ENCODE data around the gene B9D2.
A peak's percentile ranks its signal among the peaks of the same experiment; 100 is the strongest.

Gene B9D2

DNA sequence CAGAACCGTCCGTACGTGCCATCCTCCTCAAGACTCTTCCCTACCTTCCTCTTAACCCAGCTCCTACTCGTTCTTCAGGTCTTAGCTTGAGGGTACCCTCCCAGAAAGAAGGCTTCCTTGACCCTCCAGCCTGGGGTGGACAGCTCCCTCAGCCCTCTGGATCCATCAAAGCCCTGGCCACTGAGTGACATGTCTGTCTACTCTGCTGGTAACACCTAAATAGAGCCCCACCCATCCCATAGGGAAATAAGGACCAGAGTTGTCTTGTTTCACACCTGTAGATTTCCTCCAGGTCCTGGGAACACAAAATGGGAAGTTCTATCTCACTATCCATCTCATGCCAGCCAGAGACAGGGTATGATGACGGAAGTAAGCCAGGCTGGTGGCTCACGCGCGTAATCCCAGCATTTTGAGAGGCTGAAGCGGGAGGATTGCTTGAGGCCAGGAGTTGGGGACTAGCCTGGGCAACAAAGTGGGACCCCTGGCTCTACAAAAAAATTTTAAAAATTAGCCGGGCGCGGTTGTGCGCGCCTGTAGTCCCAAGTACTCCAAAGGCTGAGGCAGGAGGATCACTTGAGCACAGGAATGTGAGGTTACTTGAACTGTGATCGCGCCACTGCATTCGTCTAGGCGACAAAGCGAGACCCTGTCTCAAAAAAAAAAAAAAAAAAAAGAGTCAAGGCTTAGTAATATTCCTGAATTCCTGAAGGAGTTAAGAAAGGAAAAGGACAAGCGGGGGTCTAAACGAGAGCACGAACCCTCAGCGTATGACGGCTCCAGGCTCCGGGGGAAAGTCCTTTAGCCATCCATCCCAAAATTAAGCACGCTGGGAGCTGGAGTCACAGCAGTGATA lies 54.5 kb downstream of the B9D2 start:
- DNase-seq (ENCODE audit: low spot score): no peak

DNA sequence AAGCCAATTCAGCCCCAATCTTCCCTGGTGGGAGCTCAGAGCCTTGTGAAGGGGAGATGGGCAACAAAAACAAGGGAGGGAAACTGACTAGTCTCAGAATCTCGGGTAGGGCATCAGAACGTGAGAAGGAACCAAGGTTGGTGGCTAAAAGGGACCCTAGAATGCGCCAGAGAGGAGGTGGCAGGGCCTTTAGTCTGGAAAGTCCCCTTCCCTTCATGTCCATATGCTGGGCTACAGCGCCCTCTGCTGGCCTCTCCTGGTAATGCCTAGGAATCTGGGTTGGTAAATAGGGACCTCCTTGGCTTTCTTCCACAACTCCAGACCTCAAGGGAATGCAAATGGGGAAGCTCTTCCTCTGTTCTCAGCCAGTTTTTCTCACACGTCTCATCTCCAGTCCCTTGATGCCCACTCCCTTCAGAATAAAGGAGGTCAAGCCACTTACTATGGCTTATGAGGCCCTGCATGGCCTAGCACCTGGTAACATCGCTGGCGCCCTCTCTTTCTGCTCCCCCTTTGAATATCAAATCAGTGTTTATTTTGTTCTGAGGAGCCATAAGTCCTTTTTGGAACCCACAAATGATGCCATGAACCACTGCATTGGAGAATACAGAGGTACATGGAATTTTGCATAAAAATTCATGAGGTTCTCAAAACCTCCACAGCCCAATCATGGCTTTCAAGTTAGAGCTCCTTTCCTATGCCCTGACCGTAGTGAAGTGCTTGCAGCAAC lies 55.3 kb downstream of the B9D2 start:
- DNase-seq (ENCODE audit: low spot score): peak; percentile 93

DNA sequence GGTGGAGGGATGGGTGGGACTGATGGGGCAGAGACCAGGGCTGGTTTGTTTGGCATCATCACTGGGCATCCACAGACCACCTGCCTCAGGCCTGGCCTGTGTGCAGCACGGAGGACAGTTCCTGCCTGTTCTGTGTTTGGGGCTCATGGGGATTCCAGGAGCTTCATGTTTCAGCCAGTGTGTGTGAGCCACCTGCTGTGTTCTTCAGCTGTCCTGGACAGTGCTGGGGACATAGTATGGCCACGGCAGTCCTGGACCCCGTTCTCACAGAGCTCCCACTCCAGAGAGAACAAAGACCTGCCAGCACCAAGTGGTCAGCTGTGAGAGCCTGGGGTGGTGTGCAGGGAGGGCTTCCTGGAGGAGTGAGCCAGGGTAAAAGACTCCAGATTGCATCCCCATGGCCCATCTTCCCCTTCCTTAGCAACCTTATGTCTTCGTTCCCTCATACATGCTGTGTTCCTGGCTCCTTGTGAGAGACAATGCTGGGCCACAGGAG lies 55.9 kb downstream of the B9D2 start:
- DNase-seq (ENCODE audit: low spot score): no peak

DNA sequence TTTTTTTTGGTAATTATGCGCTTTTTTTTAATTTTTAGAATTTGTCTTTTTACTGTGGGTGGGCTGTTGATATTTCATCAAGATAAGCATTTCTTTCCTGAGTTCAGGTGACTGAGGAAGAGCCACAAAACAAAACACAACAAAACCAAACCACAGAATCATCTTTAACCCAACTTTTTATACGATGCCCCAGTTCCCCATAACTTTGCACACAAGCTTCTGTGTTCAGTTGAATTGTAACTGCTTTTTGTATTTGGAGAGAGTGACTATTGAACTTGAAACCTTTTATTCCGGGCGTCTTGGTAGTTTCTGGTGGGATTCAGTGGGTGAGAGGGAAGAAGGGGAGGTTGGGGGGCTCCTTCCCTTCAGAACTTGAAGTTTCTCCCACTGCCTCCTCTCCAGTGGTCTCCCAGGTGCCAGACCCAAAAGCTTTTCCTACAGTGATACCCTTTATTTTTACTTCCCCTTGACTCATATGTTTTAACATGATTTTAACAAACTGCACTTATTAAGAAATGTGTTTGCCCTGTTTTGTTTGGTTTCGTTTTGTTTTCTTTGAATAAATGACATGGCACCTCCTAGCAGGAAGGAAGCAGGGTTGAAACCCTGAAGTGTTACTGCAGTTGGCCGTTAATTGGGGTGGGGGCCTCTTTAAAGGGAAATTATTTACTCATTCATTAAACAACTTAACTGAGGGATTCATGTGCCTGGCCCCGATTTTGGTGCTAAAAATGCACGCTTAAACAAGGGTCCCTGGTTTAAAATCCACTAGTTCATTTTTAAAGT lies 56.7 kb downstream of the B9D2 start:
- peak; percentile 71 for DNase-seq (ENCODE audit: low spot score)

DNA sequence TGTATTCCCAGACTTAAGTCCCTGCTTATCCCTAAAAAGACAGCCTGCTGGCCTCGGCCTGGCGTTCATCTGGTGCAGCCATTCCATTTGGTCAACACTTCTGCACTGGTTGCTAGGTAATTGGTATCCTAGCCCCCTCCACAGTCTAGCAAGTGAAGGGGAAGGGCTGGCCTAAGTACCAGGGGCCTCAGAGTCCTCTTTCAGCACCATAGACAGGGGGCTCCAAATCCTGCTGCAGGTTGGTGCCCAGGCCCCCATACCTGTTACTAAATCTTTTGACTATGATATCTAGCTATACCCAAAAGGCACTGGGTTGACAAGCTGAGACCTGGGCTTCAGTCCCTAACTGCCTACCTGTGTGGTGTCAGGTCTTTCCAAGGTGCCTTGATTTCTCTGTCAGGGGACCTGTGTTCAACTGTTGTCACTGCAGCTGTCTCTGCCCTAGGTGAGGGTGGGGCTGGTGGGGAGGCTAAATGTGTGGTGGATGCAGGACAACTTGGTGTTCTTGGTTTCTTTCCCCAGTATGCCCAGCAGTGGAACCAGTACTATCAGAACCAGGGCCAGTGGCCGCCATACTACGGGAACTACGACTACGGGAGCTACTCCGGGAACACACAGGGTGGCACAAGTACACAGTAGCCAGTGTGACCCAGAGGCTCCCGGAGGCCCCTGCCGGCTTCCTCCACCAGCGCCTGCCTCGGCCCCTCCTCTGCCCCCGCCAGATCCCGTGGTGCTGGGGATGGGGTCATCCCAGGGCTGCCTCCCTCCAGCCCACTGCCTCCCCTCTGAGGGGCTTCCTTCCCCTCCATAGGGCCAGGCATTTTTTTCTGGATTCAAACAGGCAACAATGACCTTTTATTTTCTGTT lies 57.8 kb downstream of the B9D2 start:
- DNase-seq (ENCODE audit: low spot score): no peak

DNA sequence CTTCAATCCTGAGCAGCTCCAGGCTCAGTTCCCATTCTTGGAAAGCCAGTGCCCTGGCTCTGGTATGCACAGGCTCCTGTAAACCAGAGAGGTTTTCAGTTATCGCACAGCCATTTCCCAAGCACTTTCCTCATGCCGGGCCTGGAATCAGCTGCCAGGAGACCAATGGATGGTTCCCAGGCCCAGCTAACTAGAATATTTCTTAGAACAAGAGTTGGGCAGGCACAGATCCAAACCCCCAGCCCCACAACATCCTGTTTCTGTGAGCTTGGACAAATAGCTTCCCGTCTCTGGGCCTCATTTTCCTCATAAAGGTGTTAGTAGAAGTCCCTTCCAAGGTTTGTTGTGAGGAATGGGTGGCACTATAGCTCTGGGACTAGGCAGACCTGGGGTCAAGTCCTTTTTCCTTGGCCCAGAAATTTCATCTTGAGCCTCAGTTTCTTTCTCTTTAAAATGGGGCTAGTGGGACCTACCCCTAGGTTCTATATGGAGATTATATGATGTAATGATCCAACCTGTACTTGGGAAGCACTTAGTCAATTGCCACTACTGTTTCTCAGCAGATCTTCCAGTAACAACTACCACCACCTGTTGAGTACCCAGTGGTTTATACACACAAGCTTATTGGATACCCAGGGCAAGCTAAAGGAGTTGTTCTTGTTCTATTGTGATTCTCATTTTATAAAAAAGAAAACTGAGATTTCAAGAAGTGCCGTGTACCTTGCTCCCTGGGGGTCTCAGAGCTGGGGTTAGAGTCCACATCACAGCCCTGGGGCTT lies 59.1 kb downstream of the B9D2 start:
- DNase-seq (ENCODE audit: low spot score): no peak
